Astrocyte of the spinal cord (primary cell): Measurements from ENCODE around the gene SLC35F3.
A peak's percentile ranks its signal among the peaks of the same experiment; 100 is the strongest.

Experiments
- DNase-seq: peaks from one replicate; pipeline ENCODE4 v3.0.0; 2011; ENCODE audit warnings: low read depth, low spot score
- H3K4me3 ChIP-seq: 2 replicates; pipeline ENCODE4 v1.5.1; 2011; ENCODE audit warnings: low read depth, mild to moderate bottlenecking, low read length, moderate library complexity
- in situ Hi-C: cut with HindIII; loops from 2 replicates; pipeline ENCODE4 v1.10.0; 2017; ENCODE audit warnings: low sequenced_read_pairs
- TF ChIP-seq, protein P1 (sequence below): IDR thresholded peaks from 2 replicates; pipeline ENCODE4 v1.5.1; 2012; ENCODE audit warnings: low read depth, mild to moderate bottlenecking, low read length, inconsistent platforms

SLC35F3 gene

DNA sequence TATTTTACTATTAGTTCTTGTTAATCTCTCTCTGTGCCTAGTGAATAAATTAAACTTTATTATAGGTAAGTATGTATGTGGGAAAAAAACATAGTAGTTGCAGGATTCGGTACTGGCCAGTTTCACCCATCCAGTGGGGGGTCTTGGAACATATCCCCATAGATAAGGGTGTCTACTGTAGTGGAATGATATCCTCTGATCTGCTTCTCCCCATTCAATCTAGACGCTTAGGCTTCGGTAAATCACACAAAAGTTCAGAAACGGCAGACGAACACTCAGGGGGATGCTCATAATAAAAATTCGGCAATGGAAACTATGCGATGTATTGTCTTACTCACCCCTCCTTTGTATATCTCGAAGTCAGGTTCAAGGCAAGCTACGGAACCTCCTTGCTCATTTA is 235.9 kb downstream of the SLC35F3 start:
- in situ Hi-C loops = no loop called here
- no peak for DNase-seq
- TF ChIP-seq, protein P1, sequence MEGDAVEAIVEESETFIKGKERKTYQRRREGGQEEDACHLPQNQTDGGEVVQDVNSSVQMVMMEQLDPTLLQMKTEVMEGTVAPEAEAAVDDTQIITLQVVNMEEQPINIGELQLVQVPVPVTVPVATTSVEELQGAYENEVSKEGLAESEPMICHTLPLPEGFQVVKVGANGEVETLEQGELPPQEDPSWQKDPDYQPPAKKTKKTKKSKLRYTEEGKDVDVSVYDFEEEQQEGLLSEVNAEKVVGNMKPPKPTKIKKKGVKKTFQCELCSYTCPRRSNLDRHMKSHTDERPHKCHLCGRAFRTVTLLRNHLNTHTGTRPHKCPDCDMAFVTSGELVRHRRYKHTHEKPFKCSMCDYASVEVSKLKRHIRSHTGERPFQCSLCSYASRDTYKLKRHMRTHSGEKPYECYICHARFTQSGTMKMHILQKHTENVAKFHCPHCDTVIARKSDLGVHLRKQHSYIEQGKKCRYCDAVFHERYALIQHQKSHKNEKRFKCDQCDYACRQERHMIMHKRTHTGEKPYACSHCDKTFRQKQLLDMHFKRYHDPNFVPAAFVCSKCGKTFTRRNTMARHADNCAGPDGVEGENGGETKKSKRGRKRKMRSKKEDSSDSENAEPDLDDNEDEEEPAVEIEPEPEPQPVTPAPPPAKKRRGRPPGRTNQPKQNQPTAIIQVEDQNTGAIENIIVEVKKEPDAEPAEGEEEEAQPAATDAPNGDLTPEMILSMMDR = no peak
- no peak overlapping the region for H3K4me3 ChIP-seq

DNA sequence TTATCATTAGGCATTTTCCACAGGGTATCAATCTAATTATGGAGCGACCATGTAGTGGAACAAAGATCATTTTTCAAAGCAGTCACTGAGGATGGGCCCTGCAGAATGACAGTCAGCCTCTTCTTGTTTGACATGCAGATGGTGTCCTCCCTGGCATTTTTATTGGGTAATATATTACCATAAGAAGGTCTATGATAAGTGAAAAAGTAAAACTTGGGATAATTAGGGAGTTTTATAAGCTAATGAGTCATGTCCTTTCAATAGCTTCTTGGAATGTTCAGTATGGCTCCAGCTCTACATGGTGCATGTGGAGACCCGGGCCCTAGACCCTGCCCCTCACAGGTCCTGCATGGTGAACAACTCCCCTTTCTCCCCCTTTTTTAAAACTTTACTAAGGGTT is 236.5 kb downstream of the SLC35F3 start:
- in situ Hi-C loops = no loop called here

DNA sequence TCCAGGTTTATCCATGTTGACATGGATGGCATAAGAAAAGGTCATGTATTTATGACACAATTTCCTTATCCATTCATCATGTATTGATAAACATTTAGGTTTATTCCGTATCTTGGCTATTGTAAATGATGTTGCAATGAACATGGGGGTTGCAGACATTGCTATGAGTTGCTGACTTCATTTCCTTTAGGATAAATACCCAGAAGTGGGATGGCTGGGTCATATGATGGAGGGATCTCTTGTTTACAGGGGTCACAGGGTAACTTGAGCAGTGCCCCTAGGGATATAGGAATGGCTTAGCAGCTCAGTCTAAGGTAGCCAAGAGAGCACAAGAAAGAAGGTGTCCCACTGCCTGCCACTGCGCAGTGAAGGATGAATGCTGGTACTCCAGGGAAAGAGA is 239.2 kb downstream of the SLC35F3 start:
- in situ Hi-C loops = no loop called here
- no peak for DNase-seq
- TF ChIP-seq, protein P1 = no peak
- H3K4me3 ChIP-seq = no peak overlapping the region

More for the DNA sequence above, 236.5 kb downstream of the SLC35F3 start:
- no peak for DNase-seq
- TF ChIP-seq, protein P1 = no peak
- no peak overlapping the region for H3K4me3 ChIP-seq

DNA sequence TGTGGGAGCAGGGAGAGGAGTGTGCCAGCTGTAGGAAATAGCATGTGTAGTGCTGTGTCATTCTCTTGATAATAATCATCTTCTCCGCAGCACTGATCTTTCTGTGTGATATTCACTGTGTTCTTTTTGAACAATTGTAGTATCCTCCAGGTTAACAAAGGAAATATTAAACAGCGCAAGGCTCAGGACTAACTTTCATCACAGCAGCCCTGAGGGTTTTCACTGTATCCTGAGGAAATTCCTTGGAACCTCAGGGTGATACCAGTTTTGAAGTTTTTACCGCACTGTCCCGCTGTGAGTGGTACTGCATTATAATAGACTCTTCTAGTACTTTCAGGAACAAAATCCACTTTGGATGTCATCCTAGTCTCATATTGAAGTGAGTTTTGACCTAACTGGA is 240.4 kb downstream of the SLC35F3 start:
- no peak overlapping the region for H3K4me3 ChIP-seq
- in situ Hi-C loops = no loop called here
- DNase-seq = no peak
- TF ChIP-seq, protein P1 = no peak

DNA sequence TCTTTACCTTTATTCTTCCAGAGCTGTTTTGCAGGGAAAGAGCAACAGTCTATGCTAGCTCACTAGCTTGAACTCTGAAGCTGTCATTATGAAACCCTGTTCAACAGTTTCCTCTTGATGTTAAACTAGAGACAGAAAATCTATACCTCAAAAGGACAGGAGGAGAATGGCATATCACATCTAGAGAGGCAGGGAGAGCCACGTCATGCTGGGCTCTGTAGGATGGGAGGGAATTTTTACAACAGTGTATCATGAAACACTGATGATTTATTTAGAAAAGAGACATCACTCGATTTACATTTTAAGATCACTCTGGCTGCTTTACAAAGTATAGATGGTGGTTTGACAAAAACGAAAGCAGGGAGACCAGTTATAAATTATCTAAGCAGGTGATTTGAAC is 243.9 kb downstream of the SLC35F3 start:
- TF ChIP-seq, protein P1 = no peak
- in situ Hi-C loops = no loop called here
- no peak overlapping the region for H3K4me3 ChIP-seq
- no peak for DNase-seq

DNA sequence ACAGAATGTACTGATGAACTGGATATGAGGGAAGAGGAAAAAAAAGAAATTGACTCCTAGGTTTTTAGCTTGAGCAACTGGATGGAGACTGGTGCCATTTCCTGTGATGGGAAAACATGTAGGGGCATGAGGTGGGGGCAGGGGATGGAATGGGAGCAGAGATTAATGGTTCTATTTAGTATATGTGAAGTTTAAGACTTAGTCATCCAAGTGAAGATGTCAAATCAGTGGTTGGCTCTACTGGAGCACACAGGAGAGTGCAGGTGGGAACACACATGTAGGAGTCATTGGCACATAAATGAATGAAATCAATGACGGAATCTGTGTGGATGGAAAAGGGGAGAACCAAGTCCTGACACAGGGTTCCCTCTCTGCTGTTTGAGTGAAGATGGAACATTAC is 244.3 kb downstream of the SLC35F3 start:
- in situ Hi-C loops = no loop called here
- H3K4me3 ChIP-seq = no peak overlapping the region
- TF ChIP-seq, protein P1 = no peak
- DNase-seq = no peak

DNA sequence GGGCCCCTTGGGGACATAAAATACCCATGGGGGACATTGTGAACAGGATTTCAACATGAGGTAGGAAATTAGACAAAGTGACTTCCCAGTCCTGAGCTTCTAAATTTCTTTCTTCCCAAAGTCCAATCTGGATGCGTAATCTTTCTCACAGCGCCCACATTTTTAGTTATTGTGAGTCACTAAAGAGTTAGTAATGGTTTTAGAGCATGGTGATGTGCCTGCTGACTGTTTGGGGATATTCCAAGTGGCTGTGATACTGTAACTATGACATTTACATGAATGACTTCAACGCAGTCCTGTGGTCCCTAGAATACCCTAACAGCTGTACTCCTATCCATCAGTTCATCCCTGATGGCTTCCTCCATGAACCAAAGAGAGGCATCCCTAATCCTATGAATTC is 244.7 kb downstream of the SLC35F3 start:
- TF ChIP-seq, protein P1 = no peak
- peak; percentile 48 for DNase-seq

More for the DNA sequence above, 244.7 kb downstream of the SLC35F3 start:
- H3K4me3 ChIP-seq = no peak overlapping the region
- in situ Hi-C loops = no loop called here
